IMR-90 (cell line): ENCODE measurements around the gene CEL. TPM values are rescaled to one million over a fixed set of nuclear protein-coding genes. Genes with fewer than 3 reads are reported as not detected.
"Not testable (repeated sequence)": the region's sequence is repeated elsewhere in the genome, so short reads cannot be mapped to it uniquely, and the experiment has no call there.

Experiments
- ATAC-seq: fragments of 200-7000 bp; cut with Tn5 transposase; 2 replicates; pipeline ENCODE4 v1.9.1; 2020; ENCODE audit warnings: low read depth, mild to moderate bottlenecking, moderate library complexity
- BruUV-seq: library from RNA; stranded (reverse); fragments of 400-500 nt; replicated peaks from 2 replicates; lab custom pipeline; 2021; lab: Mats Ljungman, UMichigan
- CTCF ChIA-PET: fragments of 300-600 bp; formaldehyde crosslinking; extraction: SDS; loops from one replicate; lab custom pipeline; 2021; ENCODE audit warnings: antibody characterized with exemption; lab: Yijun Ruan, JAX
- POLR2A ChIA-PET: fragments of 300-600 bp; sonication (Branson Sonifier 250); formaldehyde crosslinking; loops from one replicate; lab custom pipeline; 2022; ENCODE audit warnings: antibody characterized with exemption; ENCODE audit not compliant: unreplicated experiment; lab: Charles Lee
- DNase-seq: peaks from one replicate; pipeline ENCODE4 v3.0.0; 2013
- H2AFZ ChIP-seq: replicated peaks from 2 replicates; pipeline ENCODE3; 2013; ENCODE audit warnings: low read length, mild to moderate bottlenecking; ENCODE audit not compliant: poor library complexity
- H2AK5ac ChIP-seq: 2 replicates; pipeline ENCODE4 v1.6.1; 2013; ENCODE audit warnings: low read depth, low read length, inconsistent platforms
- H2AK9ac ChIP-seq: replicated peaks from 2 replicates; pipeline ENCODE3; 2013; ENCODE audit warnings: mild to moderate bottlenecking, low read depth, low read length, moderate library complexity; ENCODE audit not compliant: poor library complexity
- H2BK120ac ChIP-seq: 2 replicates; pipeline ENCODE4 v1.6.1; 2013; ENCODE audit warnings: low read depth, low read length, inconsistent platforms
- H2BK15ac ChIP-seq: 3 replicates; pipeline ENCODE4 v1.6.1; 2013; ENCODE audit warnings: low read depth, low read length, inconsistent platforms
- H2BK20ac ChIP-seq: 2 replicates; pipeline ENCODE4 v1.6.1; 2013; ENCODE audit warnings: low read depth, mild to moderate bottlenecking, inconsistent platforms, low read length, moderate library complexity
- H2BK5ac ChIP-seq: 2 replicates; pipeline ENCODE4 v1.6.1; 2013; ENCODE audit warnings: mild to moderate bottlenecking, low read depth, low read length, inconsistent platforms; ENCODE audit not compliant: poor library complexity, severe bottlenecking
- H3K14ac ChIP-seq: replicated peaks from 2 replicates; pipeline ENCODE4 v1.6.1; 2013; ENCODE audit warnings: low read depth, low read length, inconsistent platforms
- H3K18ac ChIP-seq: 2 replicates; pipeline ENCODE4 v1.6.1; 2013; ENCODE audit warnings: low read depth, low read length, control low read depth
- H3K23ac ChIP-seq: 2 replicates; pipeline ENCODE4 v1.6.1; 2013; ENCODE audit warnings: low read depth, low read length, inconsistent platforms
- H3K27ac ChIP-seq: 2 replicates; pipeline ENCODE4 v1.5.1; 2013; ENCODE audit warnings: mild to moderate bottlenecking, control low read depth, low read length; ENCODE audit not compliant: insufficient read depth
- H3K27me3 ChIP-seq: 2 replicates; pipeline ENCODE4 v1.6.1; 2013; ENCODE audit warnings: low read length; ENCODE audit not compliant: control insufficient read depth, insufficient read depth
- H3K36me3 ChIP-seq: 2 replicates; pipeline ENCODE4 v1.6.1; 2013; ENCODE audit warnings: low read length, mixed read lengths; ENCODE audit not compliant: control insufficient read depth, insufficient read depth
- H3K4ac ChIP-seq: 2 replicates; pipeline ENCODE4 v1.6.1; 2013; ENCODE audit warnings: low read depth, low read length, inconsistent platforms
- H3K4me1 ChIP-seq: 2 replicates; pipeline ENCODE4 v1.6.1; 2013; ENCODE audit warnings: low read length, mixed read lengths; ENCODE audit not compliant: control insufficient read depth, insufficient read depth
- H3K4me2 ChIP-seq: 2 replicates; pipeline ENCODE4 v1.6.1; 2013; ENCODE audit warnings: low read depth, mild to moderate bottlenecking, control low read depth, low read length, moderate library complexity
- H3K4me3 ChIP-seq: 2 replicates; pipeline ENCODE4 v1.5.1; 2013; ENCODE audit warnings: low read depth, mild to moderate bottlenecking, control low read depth, low read length, moderate library complexity; ENCODE audit not compliant: insufficient read depth
- H3K56ac ChIP-seq: 2 replicates; pipeline ENCODE4 v1.6.1; 2013; ENCODE audit warnings: low read length, inconsistent platforms; ENCODE audit not compliant: insufficient read depth; ENCODE audit errors: extremely low read depth
- H3K79me1 ChIP-seq, 2 experiments: 2 replicates each; pipeline ENCODE4 v1.6.1; 2013; ENCODE audit warnings: low read length in 2 of 2, inconsistent platforms in 1 of 2, low read depth in 1 of 2
- H3K9ac ChIP-seq: 2 replicates; pipeline ENCODE4 v1.6.1; 2013; ENCODE audit warnings: low read depth, low read length, control low read depth
- H3K9me1 ChIP-seq: 2 replicates; pipeline ENCODE4 v1.6.1; 2013; ENCODE audit warnings: low read length, inconsistent platforms; ENCODE audit not compliant: insufficient read depth
- H3K9me3 ChIP-seq: 2 replicates; pipeline ENCODE4 v1.6.1; 2013; ENCODE audit warnings: low read length; ENCODE audit not compliant: control insufficient read depth, insufficient read depth
- H4K20me1 ChIP-seq: 2 replicates; pipeline ENCODE4 v1.6.1; 2013; ENCODE audit warnings: low read length, inconsistent platforms; ENCODE audit not compliant: insufficient read depth
- H4K5ac ChIP-seq: 2 replicates; pipeline ENCODE4 v1.6.1; 2013; ENCODE audit warnings: mild to moderate bottlenecking, low read depth, low read length, control low read depth
- H4K8ac ChIP-seq, 2 experiments: 2 replicates each; pipeline ENCODE4 v1.6.1; 2013; ENCODE audit warnings: low read depth in 2 of 2, low read length in 2 of 2, control low read depth in 1 of 2, inconsistent platforms in 1 of 2
- H4K91ac ChIP-seq: 2 replicates; pipeline ENCODE4 v1.6.1; 2013; ENCODE audit warnings: low read depth, low read length, inconsistent platforms; ENCODE audit not compliant: insufficient read depth
- WGBS, 2 experiments: methylation state at CpG; one replicate each; pipeline versions ENCODE4 v1.1.5 to v1.1.7; 2013; ENCODE audit warnings: missing lambda C conversion rate in 2 of 2; ENCODE audit not compliant: insufficient read length in 1 of 2; ENCODE audit errors: extremely low coverage in 2 of 2; 5-methylcytosine and 5-hydroxymethylcytosine counted together
- dilution Hi-C: fragments of 300-500 bp; cut with HindIII; formaldehyde crosslinking; loops from one replicate; pipeline ENCODE4 v1.14.3; 2018; ENCODE audit warnings: low sequenced_read_pairs; ENCODE audit not compliant: unreplicated experiment
- in situ Hi-C: fragments of 300-500 bp; cut with MboI; formaldehyde crosslinking; loops from 3 replicates; pipeline ENCODE4 v1.14.3; 2019; ENCODE audit warnings: low sequenced_read_pairs, inconsistent platforms, mixed read lengths
- intact Hi-C: fragments of 100-400 bp; cut with micrococcal nuclease; formaldehyde crosslinking; loops from 2 replicates; pipeline ENCODE4 v1.10.0; 2022
- polyA plus RNA-seq, 3 experiments: library from polyadenylated mRNA; depleted of rRNA; stranded (reverse); fragments of >200 nt; gene quantifications; 2 replicates each; pipeline ENCODE4 v1.2.3, GENCODE V29; 2012; ENCODE audit warnings: low replicate concordance in 1 of 3
- total RNA-seq: library from RNA; depleted of rRNA; stranded (reverse); fragments of >200 nt; gene quantifications from 2 replicates; pipeline ENCODE4 v1.2.3, GENCODE V29; 2012

CEL gene
- total and polyA plus RNA-seq, 2 of the 4 experiments (the other 2 are of a cell fraction): under 0.01 to 0.75 TPM

- H2BK5ac ChIP-seq, in situ Hi-C loops, H3K9ac ChIP-seq, H2BK120ac ChIP-seq, H4K5ac ChIP-seq, H3K9me3 ChIP-seq, H3K27ac ChIP-seq, H4K20me1 ChIP-seq, POLR2A ChIA-PET, H3K23ac ChIP-seq, H2BK15ac ChIP-seq, H3K27me3 ChIP-seq, H2AK5ac ChIP-seq, H2AK9ac ChIP-seq, ATAC-seq, H2AFZ ChIP-seq, H3K9me1 ChIP-seq, H3K4me1 ChIP-seq, H2BK20ac ChIP-seq, dilution Hi-C loops, H3K4ac ChIP-seq, H3K14ac ChIP-seq, H3K18ac ChIP-seq, BruUV-seq, DNase-seq, H3K4me2 ChIP-seq, H3K36me3 ChIP-seq, H4K91ac ChIP-seq, H4K8ac ChIP-seq, CTCF ChIA-PET, H3K56ac ChIP-seq, intact Hi-C loops, H3K79me1 ChIP-seq, H3K4me3 ChIP-seq: not testable (repeated sequence)
- WGBS, 2 experiments: no CpG with 5 or more reads among the region's 15 CpGs
Observed at GRCh38 chr9:133068431-133068830, 6.7 kb downstream of the CEL start.

GRCh38 chr9:133070500-133070961, 8.8 kb downstream of the CEL start:
- WGBS, 2 experiments: 94% methylated on average over 8 of the region's 17 CpGs; no CpG with 5 or more reads in 1 of the 2 experiments
- H3K4me3 ChIP-seq, H3K4me2 ChIP-seq, H3K4ac ChIP-seq, H4K5ac ChIP-seq, H3K9me1 ChIP-seq, H3K27me3 ChIP-seq, H2BK5ac ChIP-seq, dilution Hi-C loops, H3K79me1 ChIP-seq, H3K27ac ChIP-seq, H2AK9ac ChIP-seq, H3K18ac ChIP-seq, ATAC-seq, H2BK15ac ChIP-seq, in situ Hi-C loops, CTCF ChIA-PET, H2AK5ac ChIP-seq, BruUV-seq, H2BK20ac ChIP-seq, H3K9ac ChIP-seq, H4K91ac ChIP-seq, POLR2A ChIA-PET, H3K4me1 ChIP-seq, H3K36me3 ChIP-seq, H4K20me1 ChIP-seq, H4K8ac ChIP-seq, intact Hi-C loops, H2BK120ac ChIP-seq, H3K14ac ChIP-seq, H3K23ac ChIP-seq, H3K9me3 ChIP-seq, DNase-seq, H3K56ac ChIP-seq, H2AFZ ChIP-seq: not testable (repeated sequence)
